GM23338 (cell line): Measurements from ENCODE around the gene ACTR1A. TPM values are rescaled to one million over a fixed set of nuclear protein-coding genes. Genes with fewer than 3 reads are reported as not detected.

Experiments
- ATAC-seq: fragments of 200-7000 bp; cut with Tn5 transposase; 3 replicates; pipeline ENCODE4 v1.9.1; 2020
- DNase-seq: peaks from one replicate; pipeline ENCODE4 v3.0.0-alpha.2; 2015; ENCODE audit warnings: low spot score
- H2AFZ ChIP-seq: fragments of 200-600 bp; sonication (generic); 2 replicates; pipeline ENCODE4 v1.8.0; 2016; ENCODE audit warnings: antibody characterized with exemption, mild to moderate bottlenecking, moderate library complexity
- H3F3A ChIP-seq: fragments of 200-600 bp; sonication (generic); replicated peaks from 2 replicates; pipeline ENCODE4 v1.8.0; 2017; ENCODE audit warnings: antibody characterized with exemption, mixed run types, low read depth
- H3K27ac ChIP-seq: fragments of 200-600 bp; sonication (generic); 2 replicates; pipeline ENCODE4 v1.6.1; 2016; ENCODE audit warnings: low read depth
- H3K27me3 ChIP-seq: fragments of 200-600 bp; sonication (generic); 2 replicates; pipeline ENCODE4 v1.8.0; 2016; ENCODE audit warnings: mild to moderate bottlenecking, mixed run types, moderate library complexity; ENCODE audit not compliant: insufficient read depth
- H3K36me3 ChIP-seq: fragments of 200-600 bp; sonication (generic); 2 replicates; pipeline ENCODE4 v1.8.0; 2016; ENCODE audit warnings: mild to moderate bottlenecking; ENCODE audit not compliant: insufficient read depth
- H3K4me1 ChIP-seq: fragments of 200-600 bp; sonication (generic); 2 replicates; pipeline ENCODE4 v1.8.0; 2016; ENCODE audit warnings: mild to moderate bottlenecking, moderate library complexity; ENCODE audit not compliant: insufficient read depth
- H3K4me2 ChIP-seq: fragments of 200-600 bp; sonication (generic); 2 replicates; pipeline ENCODE4 v1.7.1; 2017; ENCODE audit warnings: mixed run types
- H3K4me3 ChIP-seq: fragments of 200-600 bp; sonication (generic); 2 replicates; pipeline ENCODE4 v1.6.1; 2016; ENCODE audit warnings: mixed run types
- H3K79me2 ChIP-seq: fragments of 200-600 bp; sonication (generic); replicated peaks from 2 replicates; pipeline ENCODE4 v1.8.0; 2017; ENCODE audit warnings: mild to moderate bottlenecking; ENCODE audit not compliant: insufficient read depth
- H3K9me2 ChIP-seq: fragments of 200-600 bp; sonication (generic); 2 replicates; pipeline ENCODE4 v1.8.0; 2017; ENCODE audit not compliant: insufficient read depth
- H4K20me1 ChIP-seq: fragments of 200-600 bp; sonication (generic); replicated peaks from 2 replicates; pipeline ENCODE4 v1.8.0; 2017; ENCODE audit warnings: mild to moderate bottlenecking; ENCODE audit not compliant: insufficient read depth
- H3K27ac Mint-ChIP-seq: 2 replicates; pipeline ENCODE4 v1.8.0; 2020; ENCODE audit warnings: inconsistent platforms, mild to moderate bottlenecking, moderate library complexity, mixed read lengths
- H3K27me3 Mint-ChIP-seq: 3 replicates; pipeline ENCODE4 v1.8.0; 2022; ENCODE audit warnings: low read depth, mild to moderate bottlenecking, moderate library complexity, mixed read lengths, inconsistent platforms; ENCODE audit not compliant: insufficient read depth, poor library complexity
- H3K36me3 Mint-ChIP-seq: 3 replicates; pipeline ENCODE4 v1.8.0; 2021; ENCODE audit warnings: low read depth, mild to moderate bottlenecking, inconsistent platforms, moderate library complexity, mixed read lengths
- H3K4me1 Mint-ChIP-seq: 3 replicates; pipeline ENCODE4 v1.8.0; 2020; ENCODE audit warnings: mild to moderate bottlenecking, inconsistent platforms, mixed read lengths
- H3K4me3 Mint-ChIP-seq: 3 replicates; pipeline ENCODE4 v1.8.0; 2021; ENCODE audit warnings: moderate library complexity, mild to moderate bottlenecking, inconsistent platforms, mixed read lengths
- H3K9me3 Mint-ChIP-seq: 3 replicates; pipeline ENCODE4 v1.8.0; 2020; ENCODE audit warnings: moderate library complexity, mild to moderate bottlenecking, inconsistent platforms, mixed read lengths
- CREB1 ChIP-seq: fragments of 250-450 bp; sonication (Bioruptor Pico); IDR thresholded peaks from 2 replicates; pipeline ENCODE4 v1.5.0; 2020; ENCODE audit warnings: low read depth, mild to moderate bottlenecking, moderate library complexity
- EZH2 ChIP-seq: fragments of 200-600 bp; sonication (generic); IDR thresholded peaks from one replicate; pipeline ENCODE4 v1.8.0; 2017; ENCODE audit warnings: antibody characterized with exemption, mild to moderate bottlenecking, low read depth; ENCODE audit not compliant: unreplicated experiment
- EZH2phosphoT487 ChIP-seq: fragments of 200-600 bp; sonication (generic); IDR thresholded peaks from one replicate; pipeline ENCODE4 v1.8.1; 2018; ENCODE audit warnings: antibody characterized with exemption; ENCODE audit not compliant: unreplicated experiment
- JUNB ChIP-seq: IDR thresholded peaks from one replicate; pipeline ENCODE4 v1.6.1; 2016; ENCODE audit warnings: antibody characterized with exemption; ENCODE audit not compliant: unreplicated experiment
- POLR2AphosphoS5 ChIP-seq: IDR thresholded peaks from 2 replicates; pipeline ENCODE4 v1.6.1; 2016; ENCODE audit warnings: antibody characterized with exemption, low read depth
- ZNF114 ChIP-seq: fragments of 250-450 bp; sonication (Bioruptor Pico); IDR thresholded peaks from 2 replicates; pipeline ENCODE4 v1.5.0; 2020; ENCODE audit warnings: mild to moderate bottlenecking, moderate library complexity
- ZNF331 ChIP-seq: fragments of 250-450 bp; sonication (Bioruptor Pico); IDR thresholded peaks from 2 replicates; pipeline ENCODE4 v1.5.0; 2020; ENCODE audit warnings: low read depth, mild to moderate bottlenecking, moderate library complexity
- polyA plus RNA-seq: library from polyadenylated mRNA; unstranded; fragments of >200 nt; fragmentation: Nextera tagmentation; extraction: Ambion mirVana; gene quantifications from 2 replicates; pipeline ENCODE4 v1.2.1, GENCODE V29; 2016
- total RNA-seq: library from RNA; depleted of rRNA; stranded (reverse); fragments of >200 nt; shearing (Covaris generic); gene quantifications from 2 replicates; pipeline ENCODE4 v1.2.3, GENCODE V29; 2014
- TF ChIP-seq, protein P1 (sequence below): IDR thresholded peaks from one replicate; pipeline ENCODE4 v1.6.1; 2018; ENCODE audit warnings: antibody characterized with exemption; ENCODE audit not compliant: unreplicated experiment
- TF ChIP-seq, protein P2 (sequence below), 2 experiments: fragments of 200-600 bp in 1 of 2; sonication (generic) in 1 of 2; conservative IDR thresholded peaks; 2 replicates each; pipeline versions ENCODE4 v1.5.1 to v1.6.1; 2016 to 2017; ENCODE audit warnings: antibody characterized with exemption in 2 of 2, low read depth in 2 of 2, mild to moderate bottlenecking in 2 of 2, moderate library complexity in 1 of 2

Gene ACTR1A
- total and polyA plus RNA-seq, 2 experiments from 2014 or later, result 39.4 to 101 TPM

DNA sequence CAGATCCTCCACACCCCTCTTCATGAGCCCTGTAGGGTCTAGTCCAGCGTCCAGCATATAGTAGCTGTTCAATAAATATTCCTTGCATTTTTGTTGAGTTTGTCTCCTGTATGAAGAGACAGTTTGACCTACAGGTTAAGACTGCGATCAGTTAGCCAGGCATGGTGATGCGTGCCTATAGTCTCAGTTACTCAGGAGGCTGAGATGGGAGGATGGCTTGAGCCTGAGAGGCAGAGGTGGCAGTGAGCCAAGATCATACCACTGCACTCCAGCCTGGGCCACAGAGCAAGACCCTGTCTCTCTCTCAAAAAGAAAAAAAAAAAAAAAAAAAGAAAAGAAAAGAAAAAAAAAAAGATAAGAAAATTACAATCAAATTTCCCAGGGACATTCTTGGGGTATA lies 65.0 kb downstream of the ACTR1A start (continued):
- no peak for TF ChIP-seq JUNB

DNA sequence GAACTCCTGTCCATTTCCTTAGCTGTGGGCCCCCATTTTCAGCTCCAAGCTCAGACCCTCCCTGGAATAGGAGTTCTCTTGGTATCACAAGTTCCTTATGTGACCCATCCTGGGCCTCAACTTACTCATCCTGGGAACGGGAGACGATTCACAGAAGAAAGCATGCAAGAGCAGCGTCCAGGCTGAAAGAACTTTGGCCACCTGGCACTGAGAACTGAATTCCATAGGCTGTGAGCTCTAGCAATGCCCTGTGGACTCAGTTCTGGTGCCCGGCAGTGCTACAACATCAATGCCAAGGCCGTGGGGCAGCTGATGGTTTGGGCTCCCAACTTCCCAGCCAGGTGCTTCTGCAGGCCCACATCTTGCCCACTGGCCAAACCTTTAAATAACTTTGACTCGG lies 66.2 kb downstream of the ACTR1A start:
- H3K36me3 ChIP-seq, result no peaks in the 10 kb centered on the region
- no peak overlapping the region for H3K27ac Mint-ChIP-seq
- H3K27ac ChIP-seq, result no peak overlapping the region
- DNase-seq (no peak), ATAC-seq (no peak)
- no peaks in the 10 kb centered on the region; the same call in 1 of the 2 replicates for H4K20me1 ChIP-seq
- peaks cover 21% of the 10 kb centered on the region for H3K4me1 ChIP-seq
- H3K36me3 Mint-ChIP-seq, result peaks cover 4% of the 10 kb centered on the region; the same call in 2 of the 3 replicates
- H3K4me2 ChIP-seq, result peak overlapping the region; percentile 78; the same call in 1 of the 2 replicates
- peaks cover 56% of the 10 kb centered on the region for H3K27me3 ChIP-seq
- H3K9me3 Mint-ChIP-seq, result no peaks in the 10 kb centered on the region
- peak overlapping the region; percentile 67; the same call in 1 of the 3 replicates for H3K4me3 Mint-ChIP-seq
- no peak overlapping the region for H2AFZ ChIP-seq
- no peaks in the 10 kb centered on the region for H3K9me2 ChIP-seq
- peaks cover 26% of the 10 kb centered on the region for H3K4me1 Mint-ChIP-seq
- TF ChIP-seq, protein P1, sequence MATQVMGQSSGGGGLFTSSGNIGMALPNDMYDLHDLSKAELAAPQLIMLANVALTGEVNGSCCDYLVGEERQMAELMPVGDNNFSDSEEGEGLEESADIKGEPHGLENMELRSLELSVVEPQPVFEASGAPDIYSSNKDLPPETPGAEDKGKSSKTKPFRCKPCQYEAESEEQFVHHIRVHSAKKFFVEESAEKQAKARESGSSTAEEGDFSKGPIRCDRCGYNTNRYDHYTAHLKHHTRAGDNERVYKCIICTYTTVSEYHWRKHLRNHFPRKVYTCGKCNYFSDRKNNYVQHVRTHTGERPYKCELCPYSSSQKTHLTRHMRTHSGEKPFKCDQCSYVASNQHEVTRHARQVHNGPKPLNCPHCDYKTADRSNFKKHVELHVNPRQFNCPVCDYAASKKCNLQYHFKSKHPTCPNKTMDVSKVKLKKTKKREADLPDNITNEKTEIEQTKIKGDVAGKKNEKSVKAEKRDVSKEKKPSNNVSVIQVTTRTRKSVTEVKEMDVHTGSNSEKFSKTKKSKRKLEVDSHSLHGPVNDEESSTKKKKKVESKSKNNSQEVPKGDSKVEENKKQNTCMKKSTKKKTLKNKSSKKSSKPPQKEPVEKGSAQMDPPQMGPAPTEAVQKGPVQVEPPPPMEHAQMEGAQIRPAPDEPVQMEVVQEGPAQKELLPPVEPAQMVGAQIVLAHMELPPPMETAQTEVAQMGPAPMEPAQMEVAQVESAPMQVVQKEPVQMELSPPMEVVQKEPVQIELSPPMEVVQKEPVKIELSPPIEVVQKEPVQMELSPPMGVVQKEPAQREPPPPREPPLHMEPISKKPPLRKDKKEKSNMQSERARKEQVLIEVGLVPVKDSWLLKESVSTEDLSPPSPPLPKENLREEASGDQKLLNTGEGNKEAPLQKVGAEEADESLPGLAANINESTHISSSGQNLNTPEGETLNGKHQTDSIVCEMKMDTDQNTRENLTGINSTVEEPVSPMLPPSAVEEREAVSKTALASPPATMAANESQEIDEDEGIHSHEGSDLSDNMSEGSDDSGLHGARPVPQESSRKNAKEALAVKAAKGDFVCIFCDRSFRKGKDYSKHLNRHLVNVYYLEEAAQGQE, result no peak
- TF ChIP-seq EZH2phosphoT487, result no peak
- TF ChIP-seq EZH2, result no peak
- TF ChIP-seq, protein P2, sequence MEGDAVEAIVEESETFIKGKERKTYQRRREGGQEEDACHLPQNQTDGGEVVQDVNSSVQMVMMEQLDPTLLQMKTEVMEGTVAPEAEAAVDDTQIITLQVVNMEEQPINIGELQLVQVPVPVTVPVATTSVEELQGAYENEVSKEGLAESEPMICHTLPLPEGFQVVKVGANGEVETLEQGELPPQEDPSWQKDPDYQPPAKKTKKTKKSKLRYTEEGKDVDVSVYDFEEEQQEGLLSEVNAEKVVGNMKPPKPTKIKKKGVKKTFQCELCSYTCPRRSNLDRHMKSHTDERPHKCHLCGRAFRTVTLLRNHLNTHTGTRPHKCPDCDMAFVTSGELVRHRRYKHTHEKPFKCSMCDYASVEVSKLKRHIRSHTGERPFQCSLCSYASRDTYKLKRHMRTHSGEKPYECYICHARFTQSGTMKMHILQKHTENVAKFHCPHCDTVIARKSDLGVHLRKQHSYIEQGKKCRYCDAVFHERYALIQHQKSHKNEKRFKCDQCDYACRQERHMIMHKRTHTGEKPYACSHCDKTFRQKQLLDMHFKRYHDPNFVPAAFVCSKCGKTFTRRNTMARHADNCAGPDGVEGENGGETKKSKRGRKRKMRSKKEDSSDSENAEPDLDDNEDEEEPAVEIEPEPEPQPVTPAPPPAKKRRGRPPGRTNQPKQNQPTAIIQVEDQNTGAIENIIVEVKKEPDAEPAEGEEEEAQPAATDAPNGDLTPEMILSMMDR (conservative IDR thresholded peaks at IDR 0.05; ENCODE audit: low read depth in 2 of 2), result no peak
- TF ChIP-seq JUNB, result no peak
- H3K4me3 ChIP-seq, result no peak overlapping the region
- H3K27me3 Mint-ChIP-seq, result peaks cover 53% of the 10 kb centered on the region
- 0 out of 2 replicates have a peak, but pooled peaks cover 4% of the 10 kb centered on the region for H3F3A ChIP-seq
- no peaks in the 10 kb centered on the region; the same call in 1 of the 2 replicates for H3K79me2 ChIP-seq

DNA sequence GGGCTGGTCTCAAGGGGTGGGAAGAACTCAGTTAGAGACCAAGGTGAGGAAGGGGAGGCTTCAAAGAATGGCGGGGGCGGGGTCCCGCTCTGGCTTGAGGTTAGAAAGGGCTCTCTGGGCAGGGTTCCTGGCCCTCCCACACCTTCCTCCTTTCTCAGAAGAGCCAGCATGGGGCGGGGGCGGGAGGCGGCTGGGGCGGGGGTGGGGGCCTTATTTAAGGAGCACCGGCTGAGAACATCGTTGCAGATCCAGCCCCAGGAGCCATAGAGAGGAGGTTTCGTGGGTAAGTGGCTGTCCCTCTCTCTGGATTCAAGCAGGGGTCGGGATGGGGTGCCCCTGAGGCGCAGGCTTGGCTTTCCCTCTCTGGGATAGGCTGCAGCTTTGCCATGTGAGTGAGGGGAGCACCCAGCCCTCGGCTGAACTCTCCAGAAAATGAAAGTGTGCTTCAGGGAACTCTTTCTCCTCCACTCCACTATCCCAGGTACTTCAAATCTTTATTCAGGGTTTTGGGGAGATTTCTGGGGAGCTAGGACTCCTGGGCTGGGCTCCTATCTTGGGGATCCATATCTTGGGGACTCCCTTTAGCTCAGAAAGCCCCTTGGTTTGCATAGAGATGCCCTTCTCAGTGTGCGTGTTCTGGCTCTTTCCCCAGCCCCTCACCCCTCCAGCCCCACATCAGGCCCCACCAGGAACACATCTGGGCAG lies 66.8 kb downstream of the ACTR1A start:
- H3K4me2 ChIP-seq, result peak overlapping the region; percentile 78
- no peaks in the 10 kb centered on the region; the same call in 1 of the 2 replicates for H3K79me2 ChIP-seq
- DNase-seq (peak; percentile 74), ATAC-seq (peak; percentile 58)
- 0 out of 2 replicates have a peak overlapping the region, but pooled peaks have one; percentile 59 for H2AFZ ChIP-seq
- Mint-ChIP-seq H3K36me3 (peaks cover 4% of the 10 kb centered on the region; the same call in 2 of the 3 replicates), H3K4me3 (peak overlapping the region; percentile 67), H3K27me3 (peaks cover 53% of the 10 kb centered on the region), H3K9me3 (no peaks in the 10 kb centered on the region), H3K27ac (no peak overlapping the region), H3K4me1 (peaks cover 26% of the 10 kb centered on the region)
- H3K9me2 ChIP-seq, result no peaks in the 10 kb centered on the region
- 0 out of 2 replicates have a peak, but pooled peaks cover 4% of the 10 kb centered on the region for H3F3A ChIP-seq
- H4K20me1 ChIP-seq, result no peaks in the 10 kb centered on the region; the same call in 1 of the 2 replicates
- peak overlapping the region; percentile 50 for H3K4me3 ChIP-seq
- H3K27ac ChIP-seq, result no peak overlapping the region
- no peaks in the 10 kb centered on the region for H3K36me3 ChIP-seq
- H3K27me3 ChIP-seq, result peaks cover 56% of the 10 kb centered on the region
- H3K4me1 ChIP-seq, result peaks cover 21% of the 10 kb centered on the region
- TF ChIP-seq EZH2phosphoT487 (no peak), POLR2AphosphoS5 (no peak), ZNF331 (CRISPR knock-in tag) (no peak), CREB1 (no peak), ZNF114 (no peak)
- TF ChIP-seq, protein P2 (conservative IDR thresholded peaks at IDR 0.05; ENCODE audit: low read depth in 2 of 2), result no peak
- TF ChIP-seq, protein P1, result no peak
